ENCODE results near the gene MEA1. TPM values are rescaled to one million over a fixed set of nuclear protein-coding genes. Genes with fewer than 3 reads are reported as not detected.

Gene MEA1
- total RNA-seq, 4 donors from 2014 or later = 45.9 to 78.1 (median 61.7) TPM

DNA sequence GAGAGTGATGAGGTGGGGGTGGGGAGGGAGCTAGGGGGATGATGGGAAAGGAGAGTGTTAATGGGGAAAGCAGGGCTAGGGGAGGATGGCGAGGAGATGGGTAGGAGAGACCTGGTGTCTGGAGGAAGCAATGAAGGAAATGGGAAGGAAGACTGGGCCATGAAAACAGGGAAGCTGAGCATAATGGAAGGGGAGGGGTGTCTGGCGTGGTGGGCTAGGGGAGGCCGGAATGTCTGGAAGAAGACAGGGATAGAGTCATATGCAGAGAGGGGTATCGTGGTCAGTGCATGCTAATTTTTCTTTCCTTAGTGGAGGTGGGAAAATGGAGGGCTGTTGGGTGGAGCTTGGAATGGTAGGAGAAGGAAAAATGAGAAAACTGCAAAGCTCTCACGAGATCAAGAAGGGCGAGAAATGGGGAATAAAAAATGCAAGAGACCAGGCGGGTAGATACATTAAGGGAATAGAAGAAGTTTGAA is 726 bp upstream of the MEA1 start:
- 0 to 2% methylated on average over 7 of the region's 7 CpGs for WGBS, 2 donors
- intact Hi-C loops (cut with DNase I) = loop anchor here (10.0 kb wide), 1 partner anchor 110 kb away; no protein-coding TSS in a partner anchor
- DNase-seq = no peak
- H3K4me1 ChIP-seq = peaks cover 28 to 39% of the 10 kb centered on the region in 2 donors
- TF ChIP-seq, protein P1, sequence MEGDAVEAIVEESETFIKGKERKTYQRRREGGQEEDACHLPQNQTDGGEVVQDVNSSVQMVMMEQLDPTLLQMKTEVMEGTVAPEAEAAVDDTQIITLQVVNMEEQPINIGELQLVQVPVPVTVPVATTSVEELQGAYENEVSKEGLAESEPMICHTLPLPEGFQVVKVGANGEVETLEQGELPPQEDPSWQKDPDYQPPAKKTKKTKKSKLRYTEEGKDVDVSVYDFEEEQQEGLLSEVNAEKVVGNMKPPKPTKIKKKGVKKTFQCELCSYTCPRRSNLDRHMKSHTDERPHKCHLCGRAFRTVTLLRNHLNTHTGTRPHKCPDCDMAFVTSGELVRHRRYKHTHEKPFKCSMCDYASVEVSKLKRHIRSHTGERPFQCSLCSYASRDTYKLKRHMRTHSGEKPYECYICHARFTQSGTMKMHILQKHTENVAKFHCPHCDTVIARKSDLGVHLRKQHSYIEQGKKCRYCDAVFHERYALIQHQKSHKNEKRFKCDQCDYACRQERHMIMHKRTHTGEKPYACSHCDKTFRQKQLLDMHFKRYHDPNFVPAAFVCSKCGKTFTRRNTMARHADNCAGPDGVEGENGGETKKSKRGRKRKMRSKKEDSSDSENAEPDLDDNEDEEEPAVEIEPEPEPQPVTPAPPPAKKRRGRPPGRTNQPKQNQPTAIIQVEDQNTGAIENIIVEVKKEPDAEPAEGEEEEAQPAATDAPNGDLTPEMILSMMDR (IDR thresholded peaks at IDR 0.05) = no peak
- TF ChIP-seq POLR2A (IDR thresholded peaks at IDR 0.05) = no peak
- H3K27me3 ChIP-seq = no peaks in the 10 kb centered on the region
- H3K36me3 ChIP-seq = peaks cover 20 to 22% of the 10 kb centered on the region in 2 donors
- H3K27ac ChIP-seq = peak overlapping the region; percentile 30 to 58 (median 42)
- H3K9me3 ChIP-seq = no peaks in the 10 kb centered on the region
- H3K4me3 ChIP-seq (replicated peaks in 1 of 3) = peak overlapping the region; percentile 29 to 73 (median 61)

DNA sequence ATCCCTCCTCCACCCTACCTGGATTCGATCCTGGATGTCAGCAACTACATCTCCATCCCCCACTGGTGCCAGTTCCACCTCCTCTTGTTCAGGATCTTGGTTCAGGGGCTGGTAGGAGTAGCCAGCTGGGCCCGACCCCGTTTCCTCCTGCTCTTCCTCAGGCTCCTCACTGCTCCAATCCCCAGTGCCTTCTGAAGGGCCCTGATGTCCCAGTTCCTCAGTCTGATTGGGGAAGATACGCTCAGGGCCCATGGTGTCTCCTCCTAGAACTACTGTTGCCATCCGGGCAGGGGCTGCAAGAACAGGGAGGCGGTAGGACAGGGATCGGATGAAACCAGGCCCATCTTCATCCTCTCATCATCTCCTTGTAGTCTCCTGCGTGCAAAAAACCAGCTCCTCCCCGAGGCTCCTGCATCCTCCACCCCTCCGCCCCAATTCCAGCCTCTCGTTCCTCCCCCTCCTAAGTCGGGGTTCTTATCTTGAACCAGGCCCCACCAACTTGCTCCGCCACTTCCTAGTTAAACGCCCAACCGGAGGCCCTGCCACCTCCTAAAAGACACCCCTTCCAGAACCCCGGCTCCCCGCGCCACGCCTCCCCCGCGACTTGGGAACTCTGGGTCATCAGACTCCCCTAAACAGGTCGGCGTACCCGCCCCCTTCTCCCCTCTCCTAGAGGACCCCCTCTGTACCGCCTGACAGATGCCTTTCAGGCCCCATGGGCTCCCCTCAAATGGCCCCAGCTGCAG is 476 bp downstream of the MEA1 start:
- 2 to 4% methylated on average over 24 to 25 of the region's 25 CpGs for WGBS, 2 donors
- H3K4me3 ChIP-seq (replicated peaks in 1 of 3) = peak overlapping the region; percentile 41 to 73 (median 46)
- no peak for TF ChIP-seq POLR2A (IDR thresholded peaks at IDR 0.05)
- TF ChIP-seq, protein P1 (IDR thresholded peaks at IDR 0.05) = no peak
- peak overlapping the region in 2 of 3 donors; percentile 67 to 69 for H3K27ac ChIP-seq
- H3K4me1 ChIP-seq = peaks cover 28 to 39% of the 10 kb centered on the region in 2 donors
- DNase-seq = no peak
- intact Hi-C loops (cut with DNase I) = loop anchor here (10.0 kb wide), 1 partner anchor 108 kb away; no protein-coding TSS in a partner anchor
- no peaks in the 10 kb centered on the region for H3K27me3 ChIP-seq
- no peaks in the 10 kb centered on the region for H3K9me3 ChIP-seq
- H3K36me3 ChIP-seq = peaks cover 22 to 27% of the 10 kb centered on the region in 2 donors

DNA sequence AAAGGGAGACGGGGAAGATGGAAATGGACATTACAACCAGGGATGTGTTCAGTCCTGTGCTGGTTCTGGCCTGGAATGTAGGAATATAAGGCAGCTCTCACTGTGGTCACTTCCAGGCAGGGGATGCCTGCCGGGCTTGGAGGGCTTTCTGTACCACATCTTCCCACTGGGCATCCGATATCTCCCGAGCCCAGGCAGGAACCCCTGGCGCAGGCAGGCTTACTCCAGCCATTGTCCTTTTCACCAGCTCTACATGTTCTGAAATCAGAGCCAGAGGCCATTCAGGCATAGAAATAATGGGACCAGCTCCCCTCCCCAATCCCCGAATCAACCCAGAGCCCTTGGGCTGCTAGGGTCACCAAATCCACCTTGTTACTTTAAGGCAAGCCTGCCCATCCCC is 1.4 kb downstream of the MEA1 start:
- Histone ChIP-seq H3K27me3 (no peaks in the 10 kb centered on the region), H3K4me1 (peaks cover 28 to 39% of the 10 kb centered on the region in 2 donors), H3K27ac (no peak overlapping the region), H3K4me3 (replicated peaks in 1 of 3) (no peak overlapping the region), H3K9me3 (no peaks in the 10 kb centered on the region), H3K36me3 (peaks cover 26 to 33% of the 10 kb centered on the region in 2 donors)
- intact Hi-C loops (cut with DNase I) = loop anchor here (10.0 kb wide), 1 partner anchor 108 kb away; no protein-coding TSS in a partner anchor
- WGBS, 2 donors = 88 to 91% methylated on average over 6 of the region's 6 CpGs
- TF ChIP-seq, protein P1 (IDR thresholded peaks at IDR 0.05) = no peak
- no peak for TF ChIP-seq POLR2A (IDR thresholded peaks at IDR 0.05)
- no peak for DNase-seq

- no peaks in the 10 kb centered on the region for H3K27me3 ChIP-seq
- no peak overlapping the region for H3K27ac ChIP-seq
- peaks cover 21 to 28% of the 10 kb centered on the region in 2 donors for H3K4me1 ChIP-seq
- no peak for DNase-seq
- no peaks in the 10 kb centered on the region for H3K9me3 ChIP-seq
- H3K36me3 ChIP-seq = peaks cover 32 to 42% of the 10 kb centered on the region in 2 donors
- no peak for TF ChIP-seq POLR2A (IDR thresholded peaks at IDR 0.05)
- TF ChIP-seq, protein P1 (IDR thresholded peaks at IDR 0.05) = no peak
- no peak overlapping the region for H3K4me3 ChIP-seq (replicated peaks in 1 of 3)
- WGBS, 2 donors = 83 to 93% methylated on average over 6 of the region's 6 CpGs
- intact Hi-C loops (cut with DNase I) = loop anchor here (10.0 kb wide), 1 partner anchor 106 kb away; no protein-coding TSS in a partner anchor
Observed at GRCh38 chr6:43011207-43011606, 2.5 kb downstream of the MEA1 start.

GRCh38 chr6:43009124-43009523 is 4.6 kb downstream of the MEA1 start:
- no peaks in the 10 kb centered on the region for H3K27me3 ChIP-seq
- no peaks in the 10 kb centered on the region for H3K9me3 ChIP-seq
- peaks cover 32 to 42% of the 10 kb centered on the region in 2 donors for H3K36me3 ChIP-seq
- no peak overlapping the region for H3K27ac ChIP-seq
- TF ChIP-seq, protein P1 (IDR thresholded peaks at IDR 0.05) = peak in 2 of 6 experiments; percentile 13 to 15
- no peak for TF ChIP-seq POLR2A (IDR thresholded peaks at IDR 0.05)
- 75 to 81% methylated on average over 6 of the region's 6 CpGs for WGBS, 2 donors
- intact Hi-C loops (cut with DNase I) = no loop called here
- peaks cover 6 to 12% of the 10 kb centered on the region in 2 donors for H3K4me1 ChIP-seq
- no peak overlapping the region for H3K4me3 ChIP-seq (replicated peaks in 1 of 3)
- peak; percentile 18 to 22 for DNase-seq

All from thyroid gland (tissue), 4 donors.